Ovary (tissue), 9 donors: Measurements from ENCODE around the gene NELL1. TPM values are rescaled to one million over a fixed set of nuclear protein-coding genes. Genes with fewer than 3 reads are reported as not detected.

Source experiments
- DNase-seq, 5 donors: peaks; one replicate each; pipeline ENCODE4 v3.0.0-alpha.2; 2019 to 2020
- H3K27ac ChIP-seq, 2 donors: fragments of 200-600 bp; one replicate each; pipeline versions ENCODE4 v1.5.1 to v1.8.0; 2019 to 2022
- H3K27me3 ChIP-seq: fragments of 200-600 bp; one replicate; pipeline ENCODE4 v1.8.0; 2022
- H3K36me3 ChIP-seq: fragments of 200-600 bp; sonication (generic); one replicate; pipeline ENCODE4 v1.5.1; 2019
- H3K4me1 ChIP-seq: one replicate; pipeline ENCODE4 v1.8.1; 2013; ENCODE audit warnings: mild to moderate bottlenecking, moderate library complexity; ENCODE audit not compliant: insufficient read depth
- H3K4me3 ChIP-seq: fragments of 200-600 bp; sonication (generic); one replicate; pipeline ENCODE4 v1.5.1; 2017
- H3K9me3 ChIP-seq, 2 donors: fragments of 200-600 bp in 1 of 2; sonication (generic) in 1 of 2; one replicate each; pipeline versions ENCODE4 v1.5.1 to v1.8.1; 2013 to 2019; ENCODE audit warnings: mild to moderate bottlenecking in 1 of 2, moderate library complexity in 1 of 2
- CTCF ChIP-seq, 3 donors: fragments of 450-650 bp in 2 of 3; fragments of 200-600 bp in 1 of 3; IDR thresholded peaks; one replicate each; pipeline versions ENCODE4 v1.5.1 to v1.8.0; 2016 to 2022; ENCODE audit warnings: antibody characterized with exemption in 3 of 3, mild to moderate bottlenecking in 1 of 3
- EP300 ChIP-seq: sonication (generic); formaldehyde crosslinking; IDR thresholded peaks from one replicate; pipeline ENCODE4 v1.6.1; 2017; ENCODE audit warnings: antibody characterized with exemption
- POLR2A ChIP-seq: fragments of 450-650 bp; IDR thresholded peaks from one replicate; pipeline ENCODE4 v1.6.1; 2017; ENCODE audit warnings: antibody characterized with exemption, mild to moderate bottlenecking, moderate library complexity
- WGBS, 3 donors: extraction: QIAGEN DNeasy Blood & Tissue Kit in 1 of 3; methylation state at CpG; one replicate each; pipeline versions ENCODE4 v1.1.5 to v1.1.7; 2013 to 2017; 5-methylcytosine and 5-hydroxymethylcytosine counted together
- intact Hi-C, 4 donors: fragments of 100-400 bp; cut with DNase I; formaldehyde crosslinking; loops; one replicate each; pipeline versions ENCODE4 v1.11.0 to v1.15.1; 2022 to 2023
- polyA plus RNA-seq, 2 donors: library from polyadenylated mRNA; stranded (reverse); fragments of 200-250 nt in 1 of 2; fragments of 350-450 nt in 1 of 2; fragmentation: Illumina TruSeq in 1 of 2; extraction: RNeasy Lipid Tissue Mini Kit (QIAGEN cat#74804) in 1 of 2; gene quantifications; one replicate each; pipeline ENCODE4 v1.2.3, GENCODE V29; 2013 to 2014
- total RNA-seq, 7 donors: library from RNA; depleted of rRNA in 2 of 7; stranded (reverse); fragments of >200 nt in 2 of 7; fragmentation: NEBNext Ultra II Directional in 3 of 7; extraction: Animal tissue kit (Norgen Biotek cat#: 25700) in 3 of 7; gene quantifications; one replicate each; pipeline versions ENCODE4 v1.1.0 to v1.2.4, GENCODE V29; 2016 to 2023
- donor health status: DM: no; HTN: no; CAD: no; lungs with moderate emphysema.
- donor health status: DM: no; HTN: no; CAD: no.
- donor health status: Bipolar disorder and iron deficiency.
- donor health status: DM: yes; HTN: yes; CAD: no.
- donor health status: DM: no; HTN: no; CAD: no.
- donor health status: DM: yes; HTN: yes; CAD: no.

The NELL1 gene
- total and polyA plus RNA-seq, 9 donors = 0.21 to 0.43 (median 0.36) TPM; not detected in 5

GRCh38 chr11:20671856-20672546 lies 2.6 kb downstream of the NELL1 start:
- no peak overlapping the region for H3K4me3 ChIP-seq
- WGBS, 3 donors = 26 to 37% (median 28%) methylated on average over 6 of the region's 6 CpGs
- no peak overlapping the region for H3K27ac ChIP-seq
- no peaks in the 10 kb centered on the region for H3K27me3 ChIP-seq
- intact Hi-C loops = no loop called here
- no peak for TF ChIP-seq CTCF (IDR thresholded peaks at IDR 0.05)
- no peak for TF ChIP-seq POLR2A
- TF ChIP-seq EP300 = no peak
- no peak for DNase-seq
- H3K4me1 ChIP-seq = peaks cover 2% of the 10 kb centered on the region
- no peaks in the 10 kb centered on the region for H3K9me3 ChIP-seq
- no peaks in the 10 kb centered on the region for H3K36me3 ChIP-seq

GRCh38 chr11:20672575-20672974 lies 3.2 kb downstream of the NELL1 start:
- H3K4me3 ChIP-seq = no peak overlapping the region
- no peak for DNase-seq
- intact Hi-C loops = no loop called here
- no peaks in the 10 kb centered on the region for H3K9me3 ChIP-seq
- no peaks in the 10 kb centered on the region for H3K27me3 ChIP-seq
- no peak overlapping the region for H3K27ac ChIP-seq
- no peaks in the 10 kb centered on the region for H3K36me3 ChIP-seq
- 19 to 38% (median 22%) methylated on average over 2 of the region's 2 CpGs for WGBS, 3 donors
- peaks cover 2% of the 10 kb centered on the region for H3K4me1 ChIP-seq
- no peak for TF ChIP-seq EP300
- TF ChIP-seq POLR2A = no peak
- no peak for TF ChIP-seq CTCF (IDR thresholded peaks at IDR 0.05)

- intact Hi-C loops = no loop called here
Measured at GRCh38 chr11:20676658-20677057, 7.3 kb downstream of the NELL1 start.

GRCh38 chr11:20688761-20689160 lies 19.4 kb downstream of the NELL1 start:
- intact Hi-C loops = no loop called here
- H3K27ac ChIP-seq = no peak overlapping the region
- DNase-seq = no peak
- WGBS, 3 donors = 75 to 86% (median 81%) methylated on average over 3 of the region's 3 CpGs
- no peaks in the 10 kb centered on the region for H3K4me1 ChIP-seq
- no peaks in the 10 kb centered on the region for H3K9me3 ChIP-seq
- TF ChIP-seq POLR2A (no peak), CTCF (IDR thresholded peaks at IDR 0.05) (no peak), EP300 (no peak)
- no peak overlapping the region for H3K4me3 ChIP-seq
- no peaks in the 10 kb centered on the region for H3K36me3 ChIP-seq
- H3K27me3 ChIP-seq = no peaks in the 10 kb centered on the region

More at GRCh38 chr11:20676658-20677057, 7.3 kb downstream of the NELL1 start:
- DNase-seq = no peak
- Histone ChIP-seq H3K27me3 (no peaks in the 10 kb centered on the region), H3K36me3 (no peaks in the 10 kb centered on the region), H3K27ac (no peak overlapping the region), H3K9me3 (no peaks in the 10 kb centered on the region), H3K4me3 (no peak overlapping the region), H3K4me1 (no peaks in the 10 kb centered on the region)
- TF ChIP-seq EP300 = no peak
- TF ChIP-seq CTCF (IDR thresholded peaks at IDR 0.05) = no peak
- WGBS, 3 donors = 86 to 93% (median 86%) methylated on average over 2 of the region's 2 CpGs
